Esophagus squamous epithelium (tissue), 4 donors: ENCODE data around the gene CIAO2B.

ENCODE experiments used
- CTCF ChIP-seq, 6 experiments: fragments of 450-650 bp in 4 of 6; fragments of 200-600 bp in 2 of 6; sonication (generic) in 2 of 6; IDR thresholded peaks; one replicate each; pipeline ENCODE4 v1.5.1; 2016 to 2019; ENCODE audit warnings: antibody characterized with exemption in 6 of 6, mild to moderate bottlenecking in 4 of 6, moderate library complexity in 4 of 6
- POLR2A ChIP-seq, 4 donors: fragments of 450-650 bp; IDR thresholded peaks; one replicate each; pipeline ENCODE4 v1.6.1; 2017; ENCODE audit warnings: antibody characterized with exemption in 4 of 4, mild to moderate bottlenecking in 4 of 4, moderate library complexity in 3 of 4

DNA sequence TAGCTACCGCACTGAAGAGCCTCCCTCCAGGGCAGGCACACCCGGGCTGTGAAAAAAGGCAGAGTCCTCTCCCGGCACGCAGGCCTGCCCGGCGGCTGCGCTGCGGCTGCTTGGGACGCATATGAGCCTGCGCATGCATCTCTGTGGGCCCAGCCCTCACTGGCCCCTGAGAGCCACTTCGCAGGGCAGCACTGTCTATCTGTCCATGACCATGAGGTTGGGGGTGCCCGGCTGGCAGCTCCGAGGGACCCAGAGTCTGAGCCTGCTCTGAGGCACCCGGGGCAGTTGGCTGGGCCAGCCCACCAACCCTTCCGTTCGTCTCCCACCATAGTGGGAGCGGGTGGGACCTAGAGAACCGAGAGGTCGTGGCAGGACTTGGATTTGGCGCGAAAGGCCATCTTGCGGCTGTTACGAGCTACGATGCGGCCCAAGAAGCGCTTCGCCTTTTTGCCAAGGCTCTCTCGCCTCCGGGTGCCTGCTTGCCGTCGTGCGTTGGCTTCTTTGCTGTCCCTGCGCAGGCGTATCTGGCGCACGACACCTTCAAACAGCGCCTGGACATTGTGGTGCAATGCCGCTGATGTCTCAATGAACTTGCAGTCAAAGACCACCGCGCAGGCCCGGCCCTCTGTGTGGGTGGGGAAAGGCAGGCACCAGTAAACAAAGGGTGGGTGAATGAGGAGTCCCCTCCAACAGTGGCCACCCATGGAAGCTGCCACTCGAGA, 12.3 kb downstream of the CIAO2B start:
- TF ChIP-seq POLR2A (IDR thresholded peaks at IDR 0.05) (no peak), CTCF (IDR thresholded peaks at IDR 0.05) (no peak)
